RWPE1 (cell line): ENCODE measurements around the gene GSTT2.
"Not testable (repeated sequence)": the region's sequence is repeated elsewhere in the genome, so short reads cannot be mapped to it uniquely, and the experiment has no call there.

Source experiments
- CTCF ChIA-PET: fragments of 350-600 bp; sonication (Branson Sonifier 250); formaldehyde crosslinking; extraction: SDS; loops from one replicate; lab custom pipeline; 2021; lab: Yijun Ruan, JAX
- POLR2A ChIA-PET: fragments of 400-600 bp; formaldehyde crosslinking; extraction: SDS; loops from one replicate; lab custom pipeline; 2020; ENCODE audit warnings: antibody characterized with exemption; ENCODE audit not compliant: low non-redundant PET; lab: Yijun Ruan, JAX
- DNase-seq: peaks from one replicate; pipeline ENCODE4 v3.0.0; 2012; ENCODE audit warnings: low spot score
- H3K27ac ChIP-seq: fragments of 450-650 bp; 2 replicates; pipeline ENCODE4 v1.5.1; 2017
- CTCF ChIP-seq: fragments of 450-650 bp; conservative IDR thresholded peaks from 2 replicates; pipeline ENCODE4 v1.5.1; 2017; ENCODE audit warnings: low read depth, mild to moderate bottlenecking

Gene GSTT2

GRCh38 chr22:23984430-23984829, 4.5 kb downstream of the GSTT2 start:
- CTCF ChIA-PET, result interaction anchor here (0.6 kb wide), 2 partner anchors 123 to 458 kb away, joined by 3 read pairs; no protein-coding TSS in a partner anchor
- POLR2A ChIA-PET, result no interaction called here
- peak; percentile 4 for DNase-seq
- no peak overlapping the region for H3K27ac ChIP-seq
- TF ChIP-seq CTCF, result peak; percentile 72

GRCh38 chr22:23986089-23986488, 6.2 kb downstream of the GSTT2 start:
- CTCF ChIA-PET, H3K27ac ChIP-seq, DNase-seq, POLR2A ChIA-PET: not testable (repeated sequence)

DNA sequence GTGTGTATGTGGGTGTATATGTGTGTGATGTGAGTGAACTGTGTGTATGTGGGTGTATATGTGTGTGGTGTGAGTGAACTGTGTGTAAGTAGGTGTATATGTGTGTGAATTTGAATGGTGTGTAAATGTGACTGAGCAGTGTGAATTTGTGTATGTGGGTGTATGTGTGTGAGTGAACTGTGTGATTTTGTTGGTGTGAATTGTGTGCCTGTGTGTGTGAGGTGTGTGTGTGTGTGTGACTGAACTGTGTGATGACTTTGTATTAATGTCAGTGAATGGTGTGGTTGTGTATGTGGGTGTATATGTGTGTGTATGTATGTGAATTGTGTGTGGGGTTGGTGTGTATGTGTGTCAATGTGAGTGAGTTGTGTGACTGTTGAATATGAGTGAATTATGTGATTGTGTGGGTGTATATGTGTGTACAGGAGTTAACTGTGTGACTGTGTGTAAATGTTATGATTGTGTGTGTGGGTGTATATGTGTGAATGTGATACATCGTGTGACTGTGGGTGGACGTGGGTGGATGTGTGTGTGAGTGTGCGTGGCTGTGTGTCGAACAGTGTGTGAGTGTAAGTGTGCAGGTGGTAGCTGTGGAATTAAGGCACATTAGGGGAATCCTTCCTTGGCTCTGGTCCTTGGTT, 6.7 kb downstream of the GSTT2 start:
- CTCF ChIA-PET, DNase-seq, H3K27ac ChIP-seq, POLR2A ChIA-PET: not testable (repeated sequence)

DNA sequence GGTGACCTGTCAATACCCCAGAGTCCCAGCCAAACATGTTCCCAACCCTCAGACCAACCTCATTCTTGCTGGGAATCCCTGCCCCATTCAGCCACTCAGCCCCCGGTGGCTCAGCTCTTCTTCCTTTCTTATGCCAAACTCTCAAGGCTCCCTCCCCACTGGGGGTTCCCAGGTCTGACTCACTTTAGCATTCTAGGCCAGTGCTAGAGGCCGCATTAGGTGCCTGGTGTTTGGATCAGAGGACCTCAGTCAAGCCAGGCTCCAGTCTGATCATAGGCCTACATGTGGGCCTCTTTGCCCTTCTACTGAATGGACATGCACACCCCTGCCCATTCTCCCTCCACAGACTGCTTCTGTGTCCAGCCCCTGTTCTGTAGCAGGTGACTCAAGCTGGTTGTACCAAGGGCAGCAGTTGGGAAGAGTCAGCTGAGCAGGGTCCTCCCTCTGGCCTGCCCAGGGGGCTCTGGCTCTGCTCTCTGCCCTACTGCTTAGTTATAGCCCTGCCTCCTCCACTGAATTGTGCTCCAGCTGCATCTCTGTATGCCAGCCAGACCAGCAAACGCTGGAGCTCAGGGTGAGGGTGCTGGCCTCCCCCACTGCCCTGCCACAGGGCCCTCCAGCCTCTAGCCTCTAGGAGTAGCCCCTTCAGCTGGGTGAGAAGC, 9.8 kb downstream of the GSTT2 start:
- POLR2A ChIA-PET, DNase-seq, H3K27ac ChIP-seq, CTCF ChIA-PET: not testable (repeated sequence)

GRCh38 chr22:23993080-23993479, 13.1 kb downstream of the GSTT2 start:
- POLR2A ChIA-PET, CTCF ChIA-PET, DNase-seq, H3K27ac ChIP-seq: not testable (repeated sequence)

GRCh38 chr22:23993581-23994177, 13.7 kb downstream of the GSTT2 start:
- H3K27ac ChIP-seq, POLR2A ChIA-PET, CTCF ChIA-PET, DNase-seq: not testable (repeated sequence)

GRCh38 chr22:23997092-23997491, 17.2 kb downstream of the GSTT2 start:
- DNase-seq, result no peak
- ChIA-PET POLR2A (interaction anchor here (0.6 kb wide), 1 partner anchor 102 kb away, joined by 3 read pairs; no protein-coding TSS in a partner anchor), CTCF (interaction anchor here (0.6 kb wide), 1 partner anchor 1543 kb away, joined by 4 read pairs; no protein-coding TSS in a partner anchor)
- TF ChIP-seq CTCF, result no peak
- H3K27ac ChIP-seq, result no peak overlapping the region

DNA sequence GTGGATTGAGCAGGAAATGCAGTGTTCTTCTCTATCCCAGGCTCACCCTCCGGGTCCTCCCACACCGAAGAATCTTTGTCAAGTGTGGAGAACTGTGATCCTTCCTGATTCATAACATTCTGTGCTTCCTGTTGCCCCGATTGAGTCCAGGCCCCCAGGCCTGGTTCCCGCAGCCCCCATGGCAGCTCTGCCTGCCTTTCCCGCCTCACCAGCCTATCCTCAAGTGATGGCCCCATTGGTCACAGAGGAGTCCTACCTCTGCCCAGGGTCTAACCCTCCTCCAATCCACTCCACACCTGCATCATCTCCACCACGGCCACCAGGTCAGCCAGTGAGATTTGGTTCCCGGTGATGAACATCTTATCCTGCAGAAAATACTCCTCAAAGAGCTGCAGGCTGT, 19.8 kb downstream of the GSTT2 start:
- POLR2A ChIA-PET, result not testable (repeated sequence)

DNA sequence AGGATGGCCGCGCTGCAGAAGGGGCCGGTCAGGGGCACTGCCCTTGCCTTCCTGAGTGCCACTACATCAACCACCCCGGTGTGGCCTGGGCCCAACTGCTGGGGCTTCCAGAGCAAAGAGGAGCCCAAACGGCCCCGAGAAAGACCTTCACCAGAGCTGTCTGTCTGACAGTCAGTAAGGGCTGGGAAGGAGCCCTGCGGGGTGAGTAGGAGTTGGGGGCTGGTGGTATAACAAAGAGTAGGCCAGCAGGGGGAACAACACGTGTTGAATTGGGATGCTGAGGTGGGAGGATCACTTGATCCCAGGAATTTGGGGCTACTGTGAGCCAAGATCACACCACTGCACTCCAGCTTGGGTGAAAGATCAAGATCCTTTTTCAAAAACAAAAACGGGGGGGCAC, 21.4 kb downstream of the GSTT2 start:
- ChIA-PET CTCF (interaction anchor here (0.6 kb wide), 1 partner anchor 233 kb away, joined by 3 read pairs; no protein-coding TSS in a partner anchor), POLR2A (no interaction called here)
- no peak for DNase-seq
- TF ChIP-seq CTCF, result no peak
- no peak overlapping the region for H3K27ac ChIP-seq

More for the DNA sequence above, 19.8 kb downstream of the GSTT2 start:
- CTCF ChIA-PET, DNase-seq, H3K27ac ChIP-seq: not testable (repeated sequence)
